Eye (tissue), 1 donor: ENCODE data around the gene CHST11.

Experiments used
- DNase-seq: peaks from one replicate; pipeline ENCODE4 v3.0.0-alpha.2; 2015

CHST11 gene

GRCh38 chr12:104588921-104589590, 132.3 kb downstream of the CHST11 start:
- no peak for DNase-seq

- DNase-seq, result no peak
Measured at GRCh38 chr12:104590022-104590421, 133.3 kb downstream of the CHST11 start.

GRCh38 chr12:104591257-104591885, 134.6 kb downstream of the CHST11 start:
- DNase-seq, result no peak

GRCh38 chr12:104593482-104593881, 136.7 kb downstream of the CHST11 start:
- DNase-seq, result no peak

- DNase-seq, result no peak
Measured at GRCh38 chr12:104596134-104596799, 139.5 kb downstream of the CHST11 start.

GRCh38 chr12:104596898-104597843, 140.4 kb downstream of the CHST11 start:
- no peak for DNase-seq

GRCh38 chr12:104598342-104599271, 141.9 kb downstream of the CHST11 start:
- DNase-seq, result no peak

GRCh38 chr12:104599272-104600035, 142.7 kb downstream of the CHST11 start:
- DNase-seq, result no peak

GRCh38 chr12:104600036-104600712, 143.4 kb downstream of the CHST11 start:
- no peak for DNase-seq

- DNase-seq, result no peak
Measured at GRCh38 chr12:104600790-104601739, 144.3 kb downstream of the CHST11 start.

- DNase-seq, result peak; percentile 28
Measured at GRCh38 chr12:104602406-104602805, 145.7 kb downstream of the CHST11 start.

- DNase-seq, result no peak
Measured at GRCh38 chr12:104602896-104603295, 146.1 kb downstream of the CHST11 start.

- no peak for DNase-seq
Measured at GRCh38 chr12:104603545-104603973, 146.8 kb downstream of the CHST11 start.

- no peak for DNase-seq
Measured at GRCh38 chr12:104604070-104604994, 147.6 kb downstream of the CHST11 start.

- DNase-seq, result no peak
Measured at GRCh38 chr12:104604995-104605675, 148.4 kb downstream of the CHST11 start.

GRCh38 chr12:104605685-104606084, 148.9 kb downstream of the CHST11 start:
- peak; percentile 35 for DNase-seq

GRCh38 chr12:104608998-104609397, 152.2 kb downstream of the CHST11 start:
- peak; percentile 56 for DNase-seq
